GM12878 (cell line): ENCODE data around the gene TMEM53. TPM values are rescaled to one million over a fixed set of nuclear protein-coding genes. Genes with fewer than 3 reads are reported as not detected.

ENCODE experiments used
- ASH2L ChIP-seq: fragments of 300-600, 200-600 bp; sonication (generic); IDR thresholded peaks from 2 replicates; pipeline ENCODE4 v1.6.1; 2017; ENCODE audit warnings: low read depth, mild to moderate bottlenecking, borderline replicate concordance
- ATF3 ChIP-seq: IDR thresholded peaks from 2 replicates; pipeline ENCODE4 v1.6.1; 2011; ENCODE audit warnings: low read depth, mild to moderate bottlenecking, low read length, moderate library complexity, borderline replicate concordance; ENCODE audit errors: extremely low read depth
- BHLHE40 ChIP-seq, 2 experiments: fragments of 450-650 bp in 1 of 2; IDR thresholded peaks; 2 replicates each; pipeline ENCODE4 v1.6.1; 2011 to 2017; ENCODE audit warnings: low read depth in 2 of 2, borderline replicate concordance in 1 of 2, improper control_type of control experiment in 1 of 2, low read length in 1 of 2, mild to moderate bottlenecking in 1 of 2
- CHD4 ChIP-seq: fragments of 200-600 bp; sonication (generic); IDR thresholded peaks from 2 replicates; pipeline ENCODE4 v1.6.1; 2016; ENCODE audit warnings: mild to moderate bottlenecking
- CREB1 ChIP-seq: IDR thresholded peaks from 2 replicates; pipeline ENCODE4 v1.6.1; 2012; ENCODE audit warnings: low read depth, mild to moderate bottlenecking, inconsistent platforms
- CREM ChIP-seq: IDR thresholded peaks from 2 replicates; pipeline ENCODE4 v1.6.1; 2014; ENCODE audit warnings: antibody characterized with exemption, low read depth
- DPF2 ChIP-seq: fragments of 450-650 bp; IDR thresholded peaks from 2 replicates; pipeline ENCODE4 v1.6.1; 2017; ENCODE audit warnings: mild to moderate bottlenecking
- ETV6 ChIP-seq, 2 experiments: fragments of 450-650 bp in 1 of 2; IDR thresholded peaks in 1 of 2; conservative IDR thresholded peaks in 1 of 2; 2 replicates each; pipeline ENCODE4 v1.6.1; 2014; ENCODE audit warnings: antibody characterized with exemption in 1 of 2, borderline replicate concordance in 1 of 2, low read depth in 1 of 2, mild to moderate bottlenecking in 1 of 2, moderate library complexity in 1 of 2
- IKZF1 ChIP-seq: fragments of 450-650 bp; conservative IDR thresholded peaks from 2 replicates; pipeline ENCODE4 v1.6.1; 2017; ENCODE audit warnings: antibody characterized with exemption, mild to moderate bottlenecking
- KDM1A ChIP-seq: fragments of 200-600 bp; sonication (generic); IDR thresholded peaks from 2 replicates; pipeline ENCODE4 v1.6.1; 2016; ENCODE audit warnings: borderline replicate concordance
- NFYA ChIP-seq: IDR thresholded peaks from 2 replicates; pipeline ENCODE4 v1.6.1; 2011; ENCODE audit warnings: low read depth, mild to moderate bottlenecking, low read length, improper control_type of control experiment, borderline replicate concordance
- NKRF ChIP-seq: fragments of 450-650 bp; conservative IDR thresholded peaks from 2 replicates; pipeline ENCODE4 v1.6.1; 2017; ENCODE audit warnings: mild to moderate bottlenecking, moderate library complexity
- POLR2AphosphoS2 ChIP-seq: IDR thresholded peaks from 2 replicates; pipeline ENCODE4 v1.6.1; 2011; ENCODE audit warnings: low read depth, mild to moderate bottlenecking, low read length, improper control_type of control experiment, moderate library complexity
- RELA ChIP-seq: fragments of 450-650 bp; IDR thresholded peaks from 2 replicates; pipeline ENCODE4 v1.8.0; 2014; ENCODE audit warnings: borderline replicate concordance; ENCODE audit not compliant: partially characterized antibody
- SMAD5 ChIP-seq: IDR thresholded peaks from 2 replicates; pipeline ENCODE4 v1.6.1; 2016; ENCODE audit warnings: antibody characterized with exemption, low read depth
- SREBF1 ChIP-seq: IDR thresholded peaks from 2 replicates; pipeline ENCODE4 v1.6.1; 2012; ENCODE audit warnings: mild to moderate bottlenecking, low read length
- ZBTB33 ChIP-seq: fragments of 450-650 bp; IDR thresholded peaks from 2 replicates; pipeline ENCODE4 v1.6.1; 2017; ENCODE audit warnings: mild to moderate bottlenecking
- ZBTB40 ChIP-seq: fragments of 450-650 bp; IDR thresholded peaks from 2 replicates; pipeline ENCODE4 v1.6.1; 2016; ENCODE audit warnings: mild to moderate bottlenecking, moderate library complexity, borderline replicate concordance
- ZNF274 ChIP-seq: IDR thresholded peaks from one replicate; pipeline ENCODE4 v1.8.0; 2011; ENCODE audit not compliant: insufficient read length, insufficient read depth
- polyA plus RNA-seq, 11 experiments: library from polyadenylated mRNA; depleted of rRNA in 4 of 11; unstranded in 6 of 11; stranded (reverse) in 5 of 11; fragments of >200 nt; fragmentation: Nextera tagmentation in 4 of 11; fragmentation: Illumina TruSeq in 1 of 11; extraction: Ambion mirVana in 4 of 11; extraction: Trizol in 1 of 11; gene quantifications; 1 replicate in 1 of 11; 2 replicates in 10 of 11; pipeline versions ENCODE4 v1.2.1 to v1.2.3, GENCODE V29; 2011 to 2016; ENCODE audit warnings: inconsistent platforms in 2 of 11, missing spikeins in 2 of 11, low read depth in 1 of 11
- total RNA-seq, 4 experiments: library from RNA; depleted of rRNA in 3 of 4; stranded (reverse); fragments of >200 nt in 3 of 4; fragmentation: Illumina TruSeq in 1 of 4; extraction: Trizol in 1 of 4; gene quantifications; 2 replicates each; pipeline versions ENCODE4 v1.2.1 to v1.2.3, GENCODE V29; 2013 to 2021

The TMEM53 gene
- total and polyA plus RNA-seq, 10 of the 15 experiments (the other 5 are each of a cell fraction or from before 2014, with no cell fraction given) = 3.1 to 23.9 (median 11.1) TPM

- TF ChIP-seq ZBTB40 (peak; percentile 81), KDM1A (no peak), SREBF1 (no peak), IKZF1 (0 out of 2 replicates have a peak, but pooled peaks have one; percentile 44), ASH2L (no peak), ZNF274 (no peak), SMAD5 (no peak), CREB1 (peak; percentile 61), ATF3 (no peak), ZBTB33 (peak; percentile 64; the same call in 1 of the 2 replicates), NKRF (0 out of 2 replicates have a peak, but pooled peaks have one; percentile 41), DPF2 (peak; percentile 98), POLR2AphosphoS2 (peak; percentile 41; the same call in 1 of the 2 replicates), NFYA (no peak; the same call in 1 of the 2 replicates), CHD4 (no peak), CREM (no peak; the same call in 1 of the 2 replicates), ETV6 (conservative IDR thresholded peaks at IDR 0.05 in 1 of 2, IDR thresholded peaks at IDR 0.05 in 1 of 2; ENCODE audit: borderline replicate concordance in 1 of 2, low read depth in 1 of 2) (no peak), BHLHE40 (IDR thresholded peaks at IDR 0.05; ENCODE audit: borderline replicate concordance in 1 of 2, low read depth in 2 of 2, low read length in 1 of 2) (peak; percentile 87 to 97), RELA (peak; percentile 25)
These were observed at the start of gene TMEM53, which contains the start of gene ARMH1 (continued) for GRCh38 chr1:44674113-44675000.
